PC-3 (cell line): Measurements from ENCODE around the gene ZNF771. TPM values are rescaled to one million over a fixed set of nuclear protein-coding genes. Genes with fewer than 3 reads are reported as not detected.

ENCODE experiments used
- ATAC-seq: fragments of 200-7000 bp; cut with Tn5 transposase; 2 replicates; pipeline ENCODE4 v1.9.1; 2020; ENCODE audit warnings: mild to moderate bottlenecking, moderate library complexity
- BruUV-seq: library from RNA; stranded (reverse); fragments of 400-500 nt; replicated peaks from 2 replicates; lab custom pipeline; 2021; lab: Mats Ljungman, UMichigan
- CTCF ChIA-PET: fragments of 300-600 bp; sonication (Branson Sonifier 250); formaldehyde crosslinking; loops from one replicate; lab custom pipeline; 2022; ENCODE audit warnings: antibody characterized with exemption; lab: Charles Lee
- POLR2A ChIA-PET: fragments of 300-600 bp; sonication (Branson Sonifier 250); formaldehyde crosslinking; loops from one replicate; lab custom pipeline; 2022; ENCODE audit warnings: antibody characterized with exemption; ENCODE audit not compliant: unreplicated experiment; lab: Charles Lee
- DNase-seq: peaks from one replicate; pipeline ENCODE4 v3.0.0-alpha.2; 2015
- H2AFZ ChIP-seq: fragments of 300-600 bp; sonication (generic); 2 replicates; pipeline ENCODE4 v1.6.0; 2016; ENCODE audit warnings: antibody characterized with exemption, low read length
- H3F3A ChIP-seq: fragments of 300-600 bp; sonication (generic); one replicate; pipeline ENCODE4 v1.6.0; 2017; ENCODE audit warnings: antibody characterized with exemption, low read length, control low read depth, mild to moderate bottlenecking; ENCODE audit not compliant: unreplicated experiment
- H3K27ac ChIP-seq: fragments of 300-600 bp; sonication (generic); 2 replicates; pipeline ENCODE4 v1.5.1; 2016; ENCODE audit warnings: mild to moderate bottlenecking, low read length
- H3K27me3 ChIP-seq: fragments of 300-600 bp; sonication (generic); 2 replicates; pipeline ENCODE4 v1.6.1; 2016; ENCODE audit warnings: low read length, mixed read lengths
- H3K36me3 ChIP-seq: fragments of 300-600 bp; sonication (generic); 2 replicates; pipeline ENCODE4 v1.6.1; 2016; ENCODE audit warnings: low read depth, mixed run types, low read length, mixed read lengths
- H3K4me1 ChIP-seq: fragments of 300-600 bp; sonication (generic); 2 replicates; pipeline ENCODE4 v1.5.1; 2016; ENCODE audit warnings: low read length; ENCODE audit not compliant: insufficient read depth
- H3K4me2 ChIP-seq: fragments of 300-600 bp; sonication (generic); 2 replicates; pipeline ENCODE4 v1.6.0; 2016; ENCODE audit warnings: low read length
- H3K4me3 ChIP-seq: fragments of 300-600 bp; sonication (generic); 2 replicates; pipeline ENCODE4 v1.5.1; 2016; ENCODE audit warnings: mild to moderate bottlenecking, low read length, mixed read lengths
- H3K79me2 ChIP-seq: fragments of 300-600 bp; sonication (generic); 2 replicates; pipeline ENCODE4 v1.6.1; 2017; ENCODE audit warnings: low read length, mixed read lengths
- H3K9ac ChIP-seq: fragments of 300-600 bp; sonication (generic); 2 replicates; pipeline ENCODE4 v1.6.0; 2016; ENCODE audit warnings: mild to moderate bottlenecking, low read length
- H3K9me2 ChIP-seq: fragments of 300-600 bp; sonication (generic); replicated peaks from 2 replicates; pipeline ENCODE4 v1.6.1; 2016; ENCODE audit warnings: mixed run types, low read length, mixed read lengths
- H3K9me3 ChIP-seq: fragments of 300-600 bp; sonication (generic); 2 replicates; pipeline ENCODE4 v1.6.1; 2016; ENCODE audit warnings: low read length, mixed read lengths
- H4K20me1 ChIP-seq: fragments of 300-600 bp; sonication (generic); 2 replicates; pipeline ENCODE4 v1.6.1; 2016; ENCODE audit warnings: low read length, mixed read lengths
- CTCF ChIP-seq: fragments of 300-600 bp; sonication (generic); conservative IDR thresholded peaks from 2 replicates; pipeline ENCODE4 v1.5.1; 2017; ENCODE audit warnings: antibody characterized with exemption, low read depth, mild to moderate bottlenecking, low read length
- EZH2 ChIP-seq: fragments of 300-600 bp; sonication (generic); IDR thresholded peaks from one replicate; pipeline ENCODE4 v1.6.1; 2017; ENCODE audit warnings: antibody characterized with exemption, mild to moderate bottlenecking, low read length; ENCODE audit not compliant: unreplicated experiment
- EZH2phosphoT487 ChIP-seq: fragments of 300-600 bp; sonication (generic); IDR thresholded peaks from 2 replicates; pipeline ENCODE4 v1.6.1; 2018; ENCODE audit warnings: mild to moderate bottlenecking, antibody characterized with exemption, low read length, borderline replicate concordance
- intact Hi-C: fragments of 100-400 bp; cut with micrococcal nuclease; formaldehyde crosslinking; loops from 2 replicates; pipeline ENCODE4 v1.9.0; 2023
- total RNA-seq: library from RNA; depleted of rRNA; stranded (reverse); fragments of >200 nt; gene quantifications from 2 replicates; pipeline ENCODE4 v1.2.3, GENCODE V29; 2014

ZNF771 gene
- total RNA-seq, 1 experiment from 2014 or later, result 3.6 TPM

- BruUV-seq, result no TSS peak
- no peak overlapping the region for H3K4me3 ChIP-seq
- POLR2A ChIA-PET, result no interaction called here
Observed at GRCh38 chr16:30438835-30439234, 31.4 kb downstream of the ZNF771 start.

GRCh38 chr16:30439720-30440348, 32.4 kb downstream of the ZNF771 start:
- ATAC-seq (no peak), DNase-seq (no peak)
- no peak overlapping the region for H3K27ac ChIP-seq
- no peak overlapping the region for H3K4me3 ChIP-seq
- no peaks in the 10 kb centered on the region for H3K27me3 ChIP-seq
- intact Hi-C loops, result loop anchor here (10.0 kb wide), 1 partner anchor 85 kb away; the partner anchor contains the start of gene ZNF768
- no peaks in the 10 kb centered on the region for H3F3A ChIP-seq
- H3K36me3 ChIP-seq, result no peaks in the 10 kb centered on the region
- H3K9me2 ChIP-seq, result no peaks in the 10 kb centered on the region
- H4K20me1 ChIP-seq, result no peaks in the 10 kb centered on the region
- no TSS peak for BruUV-seq
- H3K9ac ChIP-seq, result no peak overlapping the region
- H3K79me2 ChIP-seq, result peaks cover 16% of the 10 kb centered on the region
- no peak overlapping the region for H2AFZ ChIP-seq
- no peaks in the 10 kb centered on the region for H3K9me3 ChIP-seq
- H3K4me1 ChIP-seq, result peaks cover 15% of the 10 kb centered on the region
- ChIA-PET CTCF (no interaction called here), POLR2A (no interaction called here)
- H3K4me2 ChIP-seq, result no peak overlapping the region
- TF ChIP-seq EZH2phosphoT487 (no peak), EZH2 (no peak), CTCF (no peak)

More at GRCh38 chr16:30438835-30439234, 31.4 kb downstream of the ZNF771 start:
- Histone ChIP-seq H3K79me2 (peaks cover 6% of the 10 kb centered on the region; the same call in 1 of the 2 replicates), H3K4me1 (peaks cover 5% of the 10 kb centered on the region; the same call in 1 of the 2 replicates), H3F3A (no peaks in the 10 kb centered on the region), H2AFZ (no peak overlapping the region), H3K27ac (no peak overlapping the region), H3K9me2 (no peaks in the 10 kb centered on the region), H3K9me3 (no peaks in the 10 kb centered on the region), H3K9ac (no peak overlapping the region), H3K36me3 (no peaks in the 10 kb centered on the region), H4K20me1 (no peaks in the 10 kb centered on the region), H3K4me2 (no peak overlapping the region), H3K27me3 (no peaks in the 10 kb centered on the region)
- intact Hi-C loops, result no loop called here
- no peak for TF ChIP-seq CTCF
- TF ChIP-seq EZH2, result no peak
- TF ChIP-seq EZH2phosphoT487, result no peak
- CTCF ChIA-PET, result no interaction called here
- DNase-seq, result no peak
- ATAC-seq, result no peak

- no peak for TF ChIP-seq EZH2phosphoT487
- TF ChIP-seq CTCF, result no peak
- no peak for TF ChIP-seq EZH2
- Histone ChIP-seq H3K27ac (no peak overlapping the region), H2AFZ (no peak overlapping the region), H3K9ac (no peak overlapping the region), H3K4me1 (peaks cover 19% of the 10 kb centered on the region), H3K79me2 (peaks cover 24% of the 10 kb centered on the region), H3F3A (no peaks in the 10 kb centered on the region), H3K4me2 (peak overlapping the region; percentile 98; the same call in 1 of the 2 replicates), H3K9me2 (no peaks in the 10 kb centered on the region), H3K36me3 (no peaks in the 10 kb centered on the region), H3K27me3 (no peaks in the 10 kb centered on the region), H4K20me1 (no peaks in the 10 kb centered on the region), H3K4me3 (peak overlapping the region; percentile 96; the same call in 1 of the 2 replicates), H3K9me3 (no peaks in the 10 kb centered on the region)
- CTCF ChIA-PET, result no interaction called here
- POLR2A ChIA-PET, result no interaction called here
- DNase-seq (no peak), ATAC-seq (no peak)
- intact Hi-C loops, result loop anchor here (10.0 kb wide), 1 partner anchor 81 kb away; the partner anchor contains the start of gene ZNF768
- no TSS peak for BruUV-seq
Observed at GRCh38 chr16:30443631-30444030, 36.2 kb downstream of the ZNF771 start.
